A673 (cell line): ENCODE results near the gene TNFAIP2. TPM values are rescaled to one million over a fixed set of nuclear protein-coding genes. Genes with fewer than 3 reads are reported as not detected.

Experiments used
- BruUV-seq: library from RNA; stranded (reverse); fragments of 400-500 nt; replicated peaks from 2 replicates; lab custom pipeline; 2021; lab: Mats Ljungman, UMichigan
- CTCF ChIA-PET: fragments of 300-600 bp; sonication (Branson Sonifier 250); formaldehyde crosslinking; loops from one replicate; lab custom pipeline; 2022; ENCODE audit warnings: antibody characterized with exemption; lab: Charles Lee
- POLR2A ChIA-PET: fragments of 300-600 bp; sonication (Branson Sonifier 250); formaldehyde crosslinking; loops from one replicate; lab custom pipeline; 2022; ENCODE audit warnings: antibody characterized with exemption; ENCODE audit not compliant: low non-redundant PET; lab: Charles Lee
- DNase-seq: peaks from one replicate; pipeline ENCODE4 v3.0.0-alpha.2; 2015; ENCODE audit warnings: low spot score
- H3K27ac ChIP-seq: fragments of 200-600 bp; sonication (generic); 2 replicates; pipeline ENCODE4 v1.5.1; 2016; ENCODE audit warnings: mixed run types, low read depth, mild to moderate bottlenecking, mixed read lengths, antibody characterized with exemption, low read length; ENCODE audit not compliant: poor library complexity, severe bottlenecking
- H3K27me3 ChIP-seq: fragments of 200-600 bp; sonication (generic); replicated peaks from 2 replicates; pipeline ENCODE4 v1.6.1; 2017; ENCODE audit warnings: mixed run types, low read depth, mild to moderate bottlenecking, mixed read lengths, antibody characterized with exemption, low read length; ENCODE audit not compliant: insufficient read depth, poor library complexity
- H3K36me3 ChIP-seq: fragments of 200-600 bp; sonication (generic); 2 replicates; pipeline ENCODE4 v1.6.1; 2016; ENCODE audit warnings: mixed run types, mild to moderate bottlenecking, mixed read lengths, antibody characterized with exemption, low read length; ENCODE audit not compliant: insufficient read depth, poor library complexity, severe bottlenecking
- H3K4me1 ChIP-seq: fragments of 200-600 bp; sonication (generic); 2 replicates; pipeline ENCODE4 v1.6.1; 2017; ENCODE audit warnings: mixed run types, mild to moderate bottlenecking, mixed read lengths, antibody characterized with exemption, low read length; ENCODE audit not compliant: insufficient read depth, poor library complexity, severe bottlenecking
- H3K4me3 ChIP-seq: fragments of 200-600 bp; sonication (generic); 2 replicates; pipeline ENCODE4 v1.5.1; 2016; ENCODE audit warnings: low read depth, mixed run types, mild to moderate bottlenecking, mixed read lengths, low read length; ENCODE audit not compliant: poor library complexity, severe bottlenecking
- H3K9me3 ChIP-seq: fragments of 200-600 bp; sonication (generic); 2 replicates; pipeline ENCODE4 v1.6.1; 2016; ENCODE audit warnings: mixed run types, low read depth, mild to moderate bottlenecking, mixed read lengths, antibody characterized with exemption, low read length; ENCODE audit not compliant: poor library complexity, severe bottlenecking
- EZH2 ChIP-seq: fragments of 200-600 bp; sonication (generic); IDR thresholded peaks from 2 replicates; pipeline ENCODE4 v1.6.1; 2017; ENCODE audit warnings: borderline replicate concordance, low read depth, mild to moderate bottlenecking, mixed read lengths, antibody characterized with exemption, low read length; ENCODE audit not compliant: poor library complexity, severe bottlenecking
- intact Hi-C: fragments of 100-400 bp; cut with micrococcal nuclease; formaldehyde crosslinking; loops from one replicate; pipeline ENCODE4 v1.10.0; 2022; ENCODE audit not compliant: unreplicated experiment
- total RNA-seq: library from RNA; stranded (reverse); gene quantifications from 2 replicates; pipeline ENCODE4 v1.2.3, GENCODE V29; 2021
- TF ChIP-seq, protein P1 (sequence below): fragments of 300-800, 200-600 bp; sonication (generic); conservative IDR thresholded peaks from 2 replicates; pipeline ENCODE4 v1.5.1; 2017; ENCODE audit warnings: low read depth, mild to moderate bottlenecking, antibody characterized with exemption, low read length, moderate library complexity, mixed read lengths

TNFAIP2 gene
- total RNA-seq, 1 experiment from 2014 or later, result 5.5 TPM

DNA sequence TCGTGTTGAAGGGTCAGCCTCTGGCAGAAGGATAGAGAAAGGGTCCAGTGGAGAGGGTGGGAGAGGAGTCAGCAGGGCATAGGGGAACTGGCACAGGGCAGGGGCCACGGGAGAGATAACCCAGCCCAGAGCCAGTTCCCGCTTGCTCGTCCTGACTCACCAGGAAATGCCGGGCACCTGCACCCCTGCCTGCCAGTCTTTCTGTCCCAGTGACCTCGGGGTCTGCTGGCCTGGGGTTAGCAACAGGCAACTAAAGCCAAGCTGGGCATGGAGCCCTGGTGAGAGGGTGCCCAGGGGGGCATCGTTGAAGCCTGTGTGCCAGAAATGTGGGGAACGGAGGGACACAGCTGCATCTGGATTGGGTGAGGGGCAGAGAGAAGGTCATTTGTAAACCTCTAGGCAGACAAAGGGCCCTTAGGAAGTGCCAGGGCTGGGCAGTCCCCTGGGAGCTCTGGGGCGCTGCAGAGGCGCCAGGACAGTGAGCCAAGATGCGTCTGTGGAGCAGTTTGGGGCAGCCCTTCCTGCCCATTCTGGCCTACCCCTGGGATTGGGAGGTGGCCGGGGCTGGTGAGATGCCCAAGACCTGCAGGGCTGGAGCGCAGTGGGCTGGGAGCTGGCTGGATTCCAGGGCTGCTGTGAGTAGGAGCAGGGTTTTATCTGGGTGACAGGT lies 5.5 kb downstream of the TNFAIP2 start:
- H3K36me3 ChIP-seq, result no peaks in the 10 kb centered on the region
- ChIA-PET CTCF (no interaction called here), POLR2A (no interaction called here)
- H3K4me1 ChIP-seq, result peaks cover 12% of the 10 kb centered on the region
- no peak overlapping the region for H3K4me3 ChIP-seq
- DNase-seq, result no peak
- intact Hi-C loops, result no loop called here
- TF ChIP-seq, protein P1, sequence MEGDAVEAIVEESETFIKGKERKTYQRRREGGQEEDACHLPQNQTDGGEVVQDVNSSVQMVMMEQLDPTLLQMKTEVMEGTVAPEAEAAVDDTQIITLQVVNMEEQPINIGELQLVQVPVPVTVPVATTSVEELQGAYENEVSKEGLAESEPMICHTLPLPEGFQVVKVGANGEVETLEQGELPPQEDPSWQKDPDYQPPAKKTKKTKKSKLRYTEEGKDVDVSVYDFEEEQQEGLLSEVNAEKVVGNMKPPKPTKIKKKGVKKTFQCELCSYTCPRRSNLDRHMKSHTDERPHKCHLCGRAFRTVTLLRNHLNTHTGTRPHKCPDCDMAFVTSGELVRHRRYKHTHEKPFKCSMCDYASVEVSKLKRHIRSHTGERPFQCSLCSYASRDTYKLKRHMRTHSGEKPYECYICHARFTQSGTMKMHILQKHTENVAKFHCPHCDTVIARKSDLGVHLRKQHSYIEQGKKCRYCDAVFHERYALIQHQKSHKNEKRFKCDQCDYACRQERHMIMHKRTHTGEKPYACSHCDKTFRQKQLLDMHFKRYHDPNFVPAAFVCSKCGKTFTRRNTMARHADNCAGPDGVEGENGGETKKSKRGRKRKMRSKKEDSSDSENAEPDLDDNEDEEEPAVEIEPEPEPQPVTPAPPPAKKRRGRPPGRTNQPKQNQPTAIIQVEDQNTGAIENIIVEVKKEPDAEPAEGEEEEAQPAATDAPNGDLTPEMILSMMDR, result no peak
- no peak for TF ChIP-seq EZH2
- H3K27ac ChIP-seq, result no peak overlapping the region
- BruUV-seq, result no TSS peak
- no peaks in the 10 kb centered on the region for H3K27me3 ChIP-seq
- no peaks in the 10 kb centered on the region for H3K9me3 ChIP-seq

DNA sequence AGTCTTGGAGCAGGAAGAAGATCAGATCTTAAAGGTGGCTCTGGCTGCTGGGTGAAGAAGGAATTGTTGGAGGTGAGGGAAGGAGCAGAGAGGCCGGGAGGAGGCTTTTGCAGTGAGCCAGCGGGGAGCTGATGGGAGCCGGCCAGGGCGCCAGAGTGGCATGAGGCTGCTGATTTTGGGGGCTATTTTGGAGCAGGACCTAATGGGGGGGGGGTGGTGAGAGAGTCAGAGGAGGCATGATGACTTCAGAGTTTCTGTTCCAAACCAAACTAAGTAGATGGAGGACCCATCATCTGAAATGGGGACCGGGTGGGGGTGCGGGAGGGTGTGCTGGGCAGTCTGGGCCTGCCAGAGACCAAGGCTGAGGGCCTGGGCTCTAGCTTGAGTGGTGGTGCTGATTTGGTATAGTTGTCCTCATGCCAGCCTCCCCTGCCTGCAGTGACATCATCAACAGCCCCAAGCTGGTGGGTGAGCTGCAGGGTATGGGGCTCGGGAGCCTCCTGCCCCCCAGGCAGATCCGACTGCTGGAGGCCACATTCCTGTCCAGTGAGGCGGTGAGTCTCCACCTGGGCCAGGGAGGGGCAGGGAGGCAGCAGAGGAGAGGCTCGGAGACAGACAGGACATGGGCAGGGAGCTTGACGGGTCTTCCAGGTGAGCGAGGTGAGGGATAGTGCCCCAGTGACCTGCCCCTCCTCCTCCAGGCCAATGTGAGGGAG lies 6.2 kb downstream of the TNFAIP2 start:
- Histone ChIP-seq H3K27me3 (no peaks in the 10 kb centered on the region), H3K9me3 (no peaks in the 10 kb centered on the region), H3K27ac (no peak overlapping the region), H3K36me3 (no peaks in the 10 kb centered on the region), H3K4me1 (peaks cover 12% of the 10 kb centered on the region), H3K4me3 (no peak overlapping the region)
- BruUV-seq, result no TSS peak
- intact Hi-C loops, result no loop called here
- TF ChIP-seq, protein P1, result no peak
- TF ChIP-seq EZH2, result no peak
- POLR2A ChIA-PET, result no interaction called here
- no peak for DNase-seq
- CTCF ChIA-PET, result no interaction called here

DNA sequence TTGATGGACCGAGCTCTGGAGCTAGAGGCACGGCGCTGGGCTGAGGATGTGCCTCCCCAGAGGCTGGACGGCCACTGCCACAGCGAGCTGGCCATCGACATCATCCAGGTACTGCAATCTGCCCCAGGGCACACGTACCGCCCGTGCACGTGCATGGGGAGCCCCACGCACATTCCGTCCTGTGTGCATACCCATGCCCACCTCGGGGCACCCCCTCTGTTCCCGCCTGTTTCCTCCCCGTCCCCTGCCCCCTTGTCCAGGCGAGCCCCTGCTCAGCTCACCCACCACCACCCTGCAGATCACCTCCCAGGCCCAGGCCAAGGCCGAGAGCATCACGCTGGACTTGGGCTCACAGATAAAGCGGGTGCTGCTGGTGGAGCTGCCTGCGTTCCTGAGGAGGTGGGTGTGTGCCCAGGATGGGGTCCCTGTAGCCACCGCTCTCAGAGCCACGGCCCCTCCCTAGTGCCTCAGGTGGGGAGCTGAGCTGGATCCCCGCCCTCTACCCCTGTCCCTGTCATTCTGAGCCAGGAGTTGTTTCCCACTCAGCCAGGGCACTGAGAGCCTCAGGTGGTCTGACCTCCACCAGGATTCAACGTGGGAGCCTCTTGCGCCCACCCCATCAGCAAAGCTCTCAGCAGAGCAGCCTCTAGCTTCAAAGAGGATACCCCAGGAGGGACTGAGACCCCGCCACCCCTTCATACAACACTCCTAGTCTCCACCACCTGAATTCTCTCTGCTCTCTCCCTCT lies 6.9 kb downstream of the TNFAIP2 start:
- no peaks in the 10 kb centered on the region for H3K27me3 ChIP-seq
- ChIA-PET CTCF (no interaction called here), POLR2A (no interaction called here)
- H3K4me3 ChIP-seq, result no peak overlapping the region
- no peaks in the 10 kb centered on the region for H3K36me3 ChIP-seq
- no TSS peak for BruUV-seq
- TF ChIP-seq, protein P1, result no peak
- TF ChIP-seq EZH2, result no peak
- intact Hi-C loops, result no loop called here
- no peaks in the 10 kb centered on the region for H3K9me3 ChIP-seq
- no peak for DNase-seq
- no peak overlapping the region for H3K27ac ChIP-seq
- peaks cover 12% of the 10 kb centered on the region for H3K4me1 ChIP-seq
